Measurements from ENCODE around the gene PAX7.
"Not testable (repeated sequence)": the region's sequence is repeated elsewhere in the genome, so short reads cannot be mapped to it uniquely, and the experiment has no call there.

The PAX7 gene

GRCh38 chr1:18739408-18739807, 108.8 kb downstream of the PAX7 start:
- TF ChIP-seq RARB (CRISPR knock-in tag; IDR thresholded peaks at IDR 0.05) = no peak
- ATAC-seq = no peak

- TF ChIP-seq CREB5 (CRISPR knock-in tag; IDR thresholded peaks at IDR 0.05; ENCODE audit: low read depth) (no peak), SNAI2 (CRISPR knock-in tag; IDR thresholded peaks at IDR 0.05) (no peak), CSRNP3 (CRISPR knock-in tag; IDR thresholded peaks at IDR 0.05) (no peak), ZNF70 (CRISPR knock-in tag; IDR thresholded peaks at IDR 0.05) (no peak), ESRRG (CRISPR knock-in tag; IDR thresholded peaks at IDR 0.05) (no peak), RARB (CRISPR knock-in tag; IDR thresholded peaks at IDR 0.05) (no peak), ARNTL (CRISPR knock-in tag; IDR thresholded peaks at IDR 0.05; ENCODE audit: borderline replicate concordance, low read depth) (no peak)
- no peak for ATAC-seq
These were observed 109.3 kb downstream of the PAX7 start for GRCh38 chr1:18739897-18740296.

- TF ChIP-seq ZC3H10 (CRISPR knock-in tag; IDR thresholded peaks at IDR 0.05) (no peak), CSDC2 (CRISPR knock-in tag; IDR thresholded peaks at IDR 0.05) (no peak), CREB5 (CRISPR knock-in tag; IDR thresholded peaks at IDR 0.05; ENCODE audit: low read depth) (no peak), RARB (CRISPR knock-in tag; IDR thresholded peaks at IDR 0.05) (no peak), ZNF8 (CRISPR knock-in tag; IDR thresholded peaks at IDR 0.05) (no peak), PPARA (CRISPR knock-in tag; IDR thresholded peaks at IDR 0.05; ENCODE audit: borderline replicate concordance) (no peak), TSHZ2 (CRISPR knock-in tag; IDR thresholded peaks at IDR 0.05) (no peak)
- ATAC-seq = no peak
These were observed 110.0 kb downstream of the PAX7 start for GRCh38 chr1:18740617-18741016.

- no peak for TF ChIP-seq ZNF8 (CRISPR knock-in tag; IDR thresholded peaks at IDR 0.05)
- TF ChIP-seq BACH2 (CRISPR knock-in tag; IDR thresholded peaks at IDR 0.05; ENCODE audit: borderline replicate concordance) = no peak
- TF ChIP-seq GLIS3 (CRISPR knock-in tag; IDR thresholded peaks at IDR 0.05) = no peak
- no peak for TF ChIP-seq TOX (CRISPR knock-in tag; IDR thresholded peaks at IDR 0.05; ENCODE audit: borderline replicate concordance)
- TF ChIP-seq ZC3H10 (CRISPR knock-in tag; IDR thresholded peaks at IDR 0.05) = no peak
- no peak for ATAC-seq
These were observed 112.6 kb downstream of the PAX7 start for GRCh38 chr1:18743233-18743632.

GRCh38 chr1:18744381-18744780, 113.7 kb downstream of the PAX7 start:
- ATAC-seq = not testable (repeated sequence)

GRCh38 chr1:18746981-18747380, 116.3 kb downstream of the PAX7 start:
- no peak for ATAC-seq
- TF ChIP-seq PATZ1 (CRISPR knock-in tag; IDR thresholded peaks at IDR 0.05; ENCODE audit: borderline replicate concordance) (no peak), ZNF565 (CRISPR knock-in tag; conservative IDR thresholded peaks at IDR 0.05; ENCODE audit: low read depth) (no peak), ARNTL (CRISPR knock-in tag; IDR thresholded peaks at IDR 0.05; ENCODE audit: borderline replicate concordance, low read depth) (no peak), ZFP30 (CRISPR knock-in tag; IDR thresholded peaks at IDR 0.05) (no peak), GLIS3 (CRISPR knock-in tag; IDR thresholded peaks at IDR 0.05) (no peak), OSR1 (CRISPR knock-in tag; IDR thresholded peaks at IDR 0.05) (no peak), CREB5 (CRISPR knock-in tag; IDR thresholded peaks at IDR 0.05; ENCODE audit: low read depth) (no peak), CSDC2 (CRISPR knock-in tag; IDR thresholded peaks at IDR 0.05) (no peak), TSHZ2 (CRISPR knock-in tag; IDR thresholded peaks at IDR 0.05) (no peak), ISL1 (CRISPR knock-in tag; IDR thresholded peaks at IDR 0.05) (no peak)
